IMR-90 (cell line): Measurements from ENCODE around the gene TACC2. TPM values are rescaled to one million over a fixed set of nuclear protein-coding genes. Genes with fewer than 3 reads are reported as not detected.
A peak's percentile ranks its signal among the peaks of the same experiment; 100 is the strongest.

Experiments
- ATAC-seq: fragments of 200-7000 bp; cut with Tn5 transposase; 2 replicates; pipeline ENCODE4 v1.9.1; 2020; ENCODE audit warnings: low read depth, mild to moderate bottlenecking, moderate library complexity
- BruUV-seq: library from RNA; stranded (reverse); fragments of 400-500 nt; replicated peaks from 2 replicates; lab custom pipeline; 2021; lab: Mats Ljungman, UMichigan
- CTCF ChIA-PET: fragments of 300-600 bp; formaldehyde crosslinking; extraction: SDS; loops from one replicate; lab custom pipeline; 2021; ENCODE audit warnings: antibody characterized with exemption; lab: Yijun Ruan, JAX
- POLR2A ChIA-PET: fragments of 300-600 bp; sonication (Branson Sonifier 250); formaldehyde crosslinking; loops from one replicate; lab custom pipeline; 2022; ENCODE audit warnings: antibody characterized with exemption; ENCODE audit not compliant: unreplicated experiment; lab: Charles Lee
- DNase-seq: peaks from one replicate; pipeline ENCODE4 v3.0.0; 2013
- H2AFZ ChIP-seq: replicated peaks from 2 replicates; pipeline ENCODE3; 2013; ENCODE audit warnings: low read length, mild to moderate bottlenecking; ENCODE audit not compliant: poor library complexity
- H2AK5ac ChIP-seq: 2 replicates; pipeline ENCODE4 v1.6.1; 2013; ENCODE audit warnings: low read depth, low read length, inconsistent platforms
- H2AK9ac ChIP-seq: replicated peaks from 2 replicates; pipeline ENCODE3; 2013; ENCODE audit warnings: mild to moderate bottlenecking, low read depth, low read length, moderate library complexity; ENCODE audit not compliant: poor library complexity
- H2BK120ac ChIP-seq: 2 replicates; pipeline ENCODE4 v1.6.1; 2013; ENCODE audit warnings: low read depth, low read length, inconsistent platforms
- H2BK15ac ChIP-seq: 3 replicates; pipeline ENCODE4 v1.6.1; 2013; ENCODE audit warnings: low read depth, low read length, inconsistent platforms
- H2BK20ac ChIP-seq: 2 replicates; pipeline ENCODE4 v1.6.1; 2013; ENCODE audit warnings: low read depth, mild to moderate bottlenecking, inconsistent platforms, low read length, moderate library complexity
- H2BK5ac ChIP-seq: 2 replicates; pipeline ENCODE4 v1.6.1; 2013; ENCODE audit warnings: mild to moderate bottlenecking, low read depth, low read length, inconsistent platforms; ENCODE audit not compliant: poor library complexity, severe bottlenecking
- H3K14ac ChIP-seq: replicated peaks from 2 replicates; pipeline ENCODE4 v1.6.1; 2013; ENCODE audit warnings: low read depth, low read length, inconsistent platforms
- H3K18ac ChIP-seq: 2 replicates; pipeline ENCODE4 v1.6.1; 2013; ENCODE audit warnings: low read depth, low read length, control low read depth
- H3K23ac ChIP-seq: 2 replicates; pipeline ENCODE4 v1.6.1; 2013; ENCODE audit warnings: low read depth, low read length, inconsistent platforms
- H3K27ac ChIP-seq: 2 replicates; pipeline ENCODE4 v1.5.1; 2013; ENCODE audit warnings: mild to moderate bottlenecking, control low read depth, low read length; ENCODE audit not compliant: insufficient read depth
- H3K27me3 ChIP-seq: 2 replicates; pipeline ENCODE4 v1.6.1; 2013; ENCODE audit warnings: low read length; ENCODE audit not compliant: control insufficient read depth, insufficient read depth
- H3K36me3 ChIP-seq: 2 replicates; pipeline ENCODE4 v1.6.1; 2013; ENCODE audit warnings: low read length, mixed read lengths; ENCODE audit not compliant: control insufficient read depth, insufficient read depth
- H3K4ac ChIP-seq: 2 replicates; pipeline ENCODE4 v1.6.1; 2013; ENCODE audit warnings: low read depth, low read length, inconsistent platforms
- H3K4me1 ChIP-seq: 2 replicates; pipeline ENCODE4 v1.6.1; 2013; ENCODE audit warnings: low read length, mixed read lengths; ENCODE audit not compliant: control insufficient read depth, insufficient read depth
- H3K4me2 ChIP-seq: 2 replicates; pipeline ENCODE4 v1.6.1; 2013; ENCODE audit warnings: low read depth, mild to moderate bottlenecking, control low read depth, low read length, moderate library complexity
- H3K4me3 ChIP-seq: 2 replicates; pipeline ENCODE4 v1.5.1; 2013; ENCODE audit warnings: low read depth, mild to moderate bottlenecking, control low read depth, low read length, moderate library complexity; ENCODE audit not compliant: insufficient read depth
- H3K56ac ChIP-seq: 2 replicates; pipeline ENCODE4 v1.6.1; 2013; ENCODE audit warnings: low read length, inconsistent platforms; ENCODE audit not compliant: insufficient read depth; ENCODE audit errors: extremely low read depth
- H3K79me1 ChIP-seq, 2 experiments: 2 replicates each; pipeline ENCODE4 v1.6.1; 2013; ENCODE audit warnings: low read length in 2 of 2, inconsistent platforms in 1 of 2, low read depth in 1 of 2
- H3K9ac ChIP-seq: 2 replicates; pipeline ENCODE4 v1.6.1; 2013; ENCODE audit warnings: low read depth, low read length, control low read depth
- H3K9me1 ChIP-seq: 2 replicates; pipeline ENCODE4 v1.6.1; 2013; ENCODE audit warnings: low read length, inconsistent platforms; ENCODE audit not compliant: insufficient read depth
- H3K9me3 ChIP-seq: 2 replicates; pipeline ENCODE4 v1.6.1; 2013; ENCODE audit warnings: low read length; ENCODE audit not compliant: control insufficient read depth, insufficient read depth
- H4K20me1 ChIP-seq: 2 replicates; pipeline ENCODE4 v1.6.1; 2013; ENCODE audit warnings: low read length, inconsistent platforms; ENCODE audit not compliant: insufficient read depth
- H4K5ac ChIP-seq: 2 replicates; pipeline ENCODE4 v1.6.1; 2013; ENCODE audit warnings: mild to moderate bottlenecking, low read depth, low read length, control low read depth
- H4K8ac ChIP-seq, 2 experiments: 2 replicates each; pipeline ENCODE4 v1.6.1; 2013; ENCODE audit warnings: low read depth in 2 of 2, low read length in 2 of 2, control low read depth in 1 of 2, inconsistent platforms in 1 of 2
- H4K91ac ChIP-seq: 2 replicates; pipeline ENCODE4 v1.6.1; 2013; ENCODE audit warnings: low read depth, low read length, inconsistent platforms; ENCODE audit not compliant: insufficient read depth
- BHLHE40 ChIP-seq: fragments of 150-350 bp; IDR thresholded peaks from 2 replicates; pipeline ENCODE4 v1.6.1; 2016; ENCODE audit warnings: mild to moderate bottlenecking, low read depth, low read length
- CEBPB ChIP-seq: IDR thresholded peaks from 2 replicates; pipeline ENCODE4 v1.6.1; 2012; ENCODE audit warnings: low read depth, low read length, improper control_type of control experiment
- CHD1 ChIP-seq: IDR thresholded peaks from 2 replicates; pipeline ENCODE4 v1.6.1; 2012; ENCODE audit warnings: low read depth, low read length, improper control_type of control experiment
- CTCF ChIP-seq: conservative IDR thresholded peaks from 2 replicates; pipeline ENCODE4 v1.5.1; 2012; ENCODE audit warnings: mild to moderate bottlenecking, low read depth, low read length, improper control_type of control experiment
- ELK1 ChIP-seq: fragments of 150-350 bp; IDR thresholded peaks from 2 replicates; pipeline ENCODE4 v1.6.1; 2016; ENCODE audit warnings: low read depth, mild to moderate bottlenecking, low read length, moderate library complexity, borderline replicate concordance
- FOS ChIP-seq: fragments of 150-350 bp; IDR thresholded peaks from 2 replicates; pipeline ENCODE4 v1.6.1; 2016; ENCODE audit warnings: low read depth, low read length
- MAFK ChIP-seq: IDR thresholded peaks from 2 replicates; pipeline ENCODE4 v1.6.1; 2012; ENCODE audit warnings: low read depth, low read length, improper control_type of control experiment
- MAZ ChIP-seq: IDR thresholded peaks from 2 replicates; pipeline ENCODE4 v1.6.1; 2012; ENCODE audit warnings: low read depth, mild to moderate bottlenecking, low read length, improper control_type of control experiment, moderate library complexity, borderline replicate concordance
- MXI1 ChIP-seq: IDR thresholded peaks from 2 replicates; pipeline ENCODE4 v1.6.1; 2012; ENCODE audit warnings: low read depth, mild to moderate bottlenecking, low read length, moderate library complexity, borderline replicate concordance
- NFE2L2 ChIP-seq: fragments of 150-350 bp; IDR thresholded peaks from 2 replicates; pipeline ENCODE4 v1.6.1; 2016; ENCODE audit warnings: low read depth, mild to moderate bottlenecking, low read length
- POLR2A ChIP-seq: IDR thresholded peaks from 2 replicates; pipeline ENCODE4 v1.6.1; 2012; ENCODE audit warnings: mild to moderate bottlenecking, low read depth, low read length
- RAD21 ChIP-seq: IDR thresholded peaks from 2 replicates; pipeline ENCODE4 v1.6.1; 2012; ENCODE audit warnings: low read length, improper control_type of control experiment
- RCOR1 ChIP-seq: IDR thresholded peaks from 2 replicates; pipeline ENCODE4 v1.6.1; 2012; ENCODE audit warnings: mild to moderate bottlenecking, low read length, improper control_type of control experiment; ENCODE audit not compliant: insufficient replicate concordance
- RFX5 ChIP-seq: IDR thresholded peaks from 2 replicates; pipeline ENCODE4 v1.8.0; 2012; ENCODE audit warnings: low read depth, mild to moderate bottlenecking, low read length, moderate library complexity
- SMC3 ChIP-seq: fragments of 150-350 bp; IDR thresholded peaks from 2 replicates; pipeline ENCODE4 v1.6.1; 2016; ENCODE audit warnings: low read depth, mild to moderate bottlenecking, antibody characterized with exemption, low read length, moderate library complexity
- USF2 ChIP-seq: fragments of 150-350 bp; IDR thresholded peaks from 2 replicates; pipeline ENCODE4 v1.6.1; 2017; ENCODE audit warnings: mild to moderate bottlenecking, antibody characterized with exemption, low read length, low read depth
- WGBS, 2 experiments: methylation state at CpG; one replicate each; pipeline versions ENCODE4 v1.1.5 to v1.1.7; 2013; ENCODE audit warnings: missing lambda C conversion rate in 2 of 2; ENCODE audit not compliant: insufficient read length in 1 of 2; ENCODE audit errors: extremely low coverage in 2 of 2; 5-methylcytosine and 5-hydroxymethylcytosine counted together
- dilution Hi-C: fragments of 300-500 bp; cut with HindIII; formaldehyde crosslinking; loops from one replicate; pipeline ENCODE4 v1.14.3; 2018; ENCODE audit warnings: low sequenced_read_pairs; ENCODE audit not compliant: unreplicated experiment
- in situ Hi-C: fragments of 300-500 bp; cut with MboI; formaldehyde crosslinking; loops from 3 replicates; pipeline ENCODE4 v1.14.3; 2019; ENCODE audit warnings: low sequenced_read_pairs, inconsistent platforms, mixed read lengths
- intact Hi-C: fragments of 100-400 bp; cut with micrococcal nuclease; formaldehyde crosslinking; loops from 2 replicates; pipeline ENCODE4 v1.10.0; 2022
- polyA plus RNA-seq, 3 experiments: library from polyadenylated mRNA; depleted of rRNA; stranded (reverse); fragments of >200 nt; gene quantifications; 2 replicates each; pipeline ENCODE4 v1.2.3, GENCODE V29; 2012; ENCODE audit warnings: low replicate concordance in 1 of 3
- total RNA-seq: library from RNA; depleted of rRNA; stranded (reverse); fragments of >200 nt; gene quantifications from 2 replicates; pipeline ENCODE4 v1.2.3, GENCODE V29; 2012

The TACC2 gene
- total and polyA plus RNA-seq, 2 of the 4 experiments (the other 2 are of a cell fraction) = 2.9 to 15.4 TPM

GRCh38 chr10:122021828-122022227 is 32.9 kb downstream of the TACC2 start:
- Histone ChIP-seq H3K14ac (no peak overlapping the region), H3K36me3 (no peaks in the 10 kb centered on the region), H2BK20ac (no peak overlapping the region), H2BK5ac (no peak overlapping the region), H3K4me3 (no peak overlapping the region), H3K4me1 (no peaks in the 10 kb centered on the region), H3K4ac (no peak overlapping the region), H2AFZ (peak overlapping the region; percentile 28), H4K91ac (no peak overlapping the region), H3K23ac (no peak overlapping the region), H4K8ac (no peak overlapping the region), H4K5ac (no peak overlapping the region), H3K9ac (no peak overlapping the region), H2BK120ac (no peak overlapping the region), H2AK5ac (no peak overlapping the region), H3K27me3 (peaks cover 21% of the 10 kb centered on the region), H3K4me2 (peak overlapping the region; percentile 61), H3K9me3 (no peaks in the 10 kb centered on the region), H3K18ac (no peak overlapping the region), H3K9me1 (no peaks in the 10 kb centered on the region), H3K56ac (no peak overlapping the region), H2AK9ac (peak overlapping the region; percentile 23), H3K79me1 (no peaks in the 10 kb centered on the region), H4K20me1 (no peaks in the 10 kb centered on the region), H2BK15ac (no peak overlapping the region), H3K27ac (no peak overlapping the region)
- dilution Hi-C loops = no loop called here
- ChIA-PET POLR2A (no interaction called here), CTCF (no interaction called here)
- WGBS, 2 experiments = 80% methylated on average over 1 of the region's 11 CpGs; no CpG with 5 or more reads in 1 of the 2 experiments
- in situ Hi-C loops = no loop called here
- ATAC-seq (no peak), DNase-seq (no peak)
- TF ChIP-seq BHLHE40 (no peak), MXI1 (no peak), ELK1 (no peak), POLR2A (no peak), SMC3 (no peak), RAD21 (no peak), USF2 (no peak), CEBPB (no peak), CHD1 (no peak), NFE2L2 (no peak), MAZ (no peak), CTCF (no peak), RFX5 (no peak), MAFK (no peak), RCOR1 (no peak), FOS (no peak)
- intact Hi-C loops = no loop called here
- BruUV-seq = no TSS peak
